HFFc6 (cell line): Measurements from ENCODE around the gene TMEM120B. TPM values are rescaled to one million over a fixed set of nuclear protein-coding genes. Genes with fewer than 3 reads are reported as not detected.

ENCODE experiments used
- DNase-seq: peaks from one replicate; pipeline ENCODE4 v3.0.0-alpha.2; 2018
- H3K27ac Mint-ChIP-seq: 2 replicates; pipeline ENCODE4 v1.8.0; 2020; ENCODE audit warnings: mild to moderate bottlenecking, mixed read lengths
- H3K27me3 Mint-ChIP-seq: 2 replicates; pipeline ENCODE4 v1.8.0; 2021; ENCODE audit warnings: mild to moderate bottlenecking, moderate library complexity, mixed read lengths; ENCODE audit not compliant: insufficient read depth
- H3K36me3 Mint-ChIP-seq: 2 replicates; pipeline ENCODE4 v1.8.0; 2021; ENCODE audit warnings: low read depth, mixed read lengths
- H3K4me1 Mint-ChIP-seq: 2 replicates; pipeline ENCODE4 v1.8.0; 2020; ENCODE audit warnings: low read depth, mixed read lengths
- H3K4me3 Mint-ChIP-seq: 2 replicates; pipeline ENCODE4 v1.8.0; 2020; ENCODE audit warnings: mild to moderate bottlenecking, moderate library complexity, mixed read lengths
- H3K9me3 Mint-ChIP-seq: 2 replicates; pipeline ENCODE4 v1.8.0; 2020; ENCODE audit warnings: mild to moderate bottlenecking, mixed read lengths
- CTCF ChIP-seq: fragments of 200-600 bp; sonication (generic); IDR thresholded peaks from 2 replicates; pipeline ENCODE4 v1.5.0; 2021; ENCODE audit warnings: antibody characterized with exemption, mild to moderate bottlenecking
- total RNA-seq, 6 experiments: library from RNA; stranded (reverse); fragmentation: NEBNext Ultra II Directional; extraction: Animal tissue kit (Norgen Biotek cat#: 25700); gene quantifications; 2 replicates in 1 of 6; 3 replicates in 5 of 6; pipeline ENCODE4 v1.2.3, GENCODE V29; 2021

The TMEM120B gene
- total RNA-seq, 6 experiments from 2014 or later, result 9.7 to 13.8 (median 12.6) TPM

- TF ChIP-seq CTCF, result no peak
- Mint-ChIP-seq H3K27me3 (peaks cover 5% of the 10 kb centered on the region), H3K36me3 (no peaks in the 10 kb centered on the region; the same call in 1 of the 2 replicates), H3K4me1 (peaks cover 42% of the 10 kb centered on the region), H3K4me3 (peak overlapping the region; percentile 53), H3K27ac (no peak overlapping the region), H3K9me3 (no peaks in the 10 kb centered on the region)
- DNase-seq, result no peak
These were observed 80.3 kb downstream of the TMEM120B start for GRCh38 chr12:121792607-121793439.

GRCh38 chr12:121793440-121793837 is 80.9 kb downstream of the TMEM120B start, which contains the start of gene RHOF:
TSS of gene RHOF (minus strand) at chr12:121793688. CDS start at chr12:121793633, 55 bp downstream.
- TF ChIP-seq CTCF, result no peak
- Mint-ChIP-seq H3K4me1 (peaks cover 48% of the 10 kb centered on the region), H3K4me3 (peak within 1 kb of the TSS; percentile 78), H3K27me3 (peaks cover 3% of the 10 kb centered on the region; the same call in 1 of the 2 replicates), H3K36me3 (peaks cover 3% of the 10 kb centered on the region; the same call in 1 of the 2 replicates), H3K27ac (peak within 1 kb of the TSS; percentile 92), H3K9me3 (no peaks in the 10 kb centered on the region)
- DNase-seq, result no peak

GRCh38 chr12:121793838-121794533 is 81.4 kb downstream of the TMEM120B start:
- TF ChIP-seq CTCF, result peak; percentile 96
- DNase-seq, result peak; percentile 89
- peaks cover 3% of the 10 kb centered on the region; the same call in 1 of the 2 replicates for H3K27me3 Mint-ChIP-seq
- peak overlapping the region; percentile 78 for H3K4me3 Mint-ChIP-seq
- peaks cover 6% of the 10 kb centered on the region; the same call in 1 of the 2 replicates for H3K36me3 Mint-ChIP-seq
- peaks cover 54% of the 10 kb centered on the region for H3K4me1 Mint-ChIP-seq
- no peaks in the 10 kb centered on the region for H3K9me3 Mint-ChIP-seq
- peak overlapping the region; percentile 92 for H3K27ac Mint-ChIP-seq

- TF ChIP-seq CTCF, result no peak
- no peak for DNase-seq
These were observed 82.0 kb downstream of the TMEM120B start for GRCh38 chr12:121794534-121795033.

More at GRCh38 chr12:121794534-121795033, 82.0 kb downstream of the TMEM120B start:
- H3K9me3 Mint-ChIP-seq, result no peaks in the 10 kb centered on the region
- peaks cover 3% of the 10 kb centered on the region; the same call in 1 of the 2 replicates for H3K27me3 Mint-ChIP-seq
- H3K4me1 Mint-ChIP-seq, result peaks cover 58% of the 10 kb centered on the region
- peak overlapping the region; percentile 78 for H3K4me3 Mint-ChIP-seq
- H3K36me3 Mint-ChIP-seq, result peaks cover 6% of the 10 kb centered on the region; the same call in 1 of the 2 replicates
- H3K27ac Mint-ChIP-seq, result peak overlapping the region; percentile 92
